NCI-H524 treated with DMSO at 0.1 percent for 48 hours (cell line): Measurements from ENCODE around the gene TRIM41.
"Not testable (repeated sequence)": the region's sequence is repeated elsewhere in the genome, so short reads cannot be mapped to it uniquely, and the experiment has no call there.

ENCODE experiments used
- DNase-seq: peaks from one replicate; lab custom pipeline; 2025; lab: John Stamatoyannopoulos, UW

The TRIM41 gene

DNA sequence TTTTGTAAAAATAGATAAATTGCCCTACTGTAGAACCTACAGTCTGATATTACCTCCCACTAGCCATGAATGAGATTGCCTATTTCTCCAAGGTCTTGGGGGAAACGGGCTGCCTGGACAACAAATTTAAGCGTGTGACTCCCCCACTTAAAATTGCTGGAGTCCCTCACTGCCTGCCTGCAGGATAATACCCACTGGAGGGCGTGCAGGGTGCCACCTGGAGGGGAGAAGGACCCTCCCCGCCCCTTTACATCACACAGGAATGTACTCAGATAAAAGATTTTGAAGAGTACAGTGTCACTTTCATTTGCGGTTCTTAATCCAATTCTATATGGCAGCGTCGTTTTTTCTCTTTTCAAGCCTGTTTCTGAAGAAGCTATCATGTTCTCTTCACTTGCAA lies 11.9 kb upstream of the TRIM41 start:
- no peak for DNase-seq

DNA sequence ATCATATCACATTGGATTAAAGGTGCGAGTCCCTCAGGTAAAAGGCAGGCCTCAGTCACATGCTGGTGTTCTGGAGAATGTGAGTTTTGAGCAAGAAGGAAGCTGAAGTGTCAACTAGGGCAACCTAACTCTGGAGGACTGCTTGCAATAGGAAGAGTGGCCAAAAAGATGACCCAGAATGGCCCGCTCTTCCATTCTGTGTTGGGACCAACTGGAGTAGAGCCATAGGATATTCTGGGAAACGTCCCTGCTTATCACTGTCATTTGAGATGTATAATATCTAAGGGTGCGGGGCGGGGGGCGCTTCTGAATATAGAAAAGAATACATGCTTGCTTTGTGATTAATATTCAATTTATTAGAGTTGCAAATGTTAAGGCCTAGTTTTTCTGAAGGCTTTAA lies 11.0 kb upstream of the TRIM41 start:
- DNase-seq: no peak

DNA sequence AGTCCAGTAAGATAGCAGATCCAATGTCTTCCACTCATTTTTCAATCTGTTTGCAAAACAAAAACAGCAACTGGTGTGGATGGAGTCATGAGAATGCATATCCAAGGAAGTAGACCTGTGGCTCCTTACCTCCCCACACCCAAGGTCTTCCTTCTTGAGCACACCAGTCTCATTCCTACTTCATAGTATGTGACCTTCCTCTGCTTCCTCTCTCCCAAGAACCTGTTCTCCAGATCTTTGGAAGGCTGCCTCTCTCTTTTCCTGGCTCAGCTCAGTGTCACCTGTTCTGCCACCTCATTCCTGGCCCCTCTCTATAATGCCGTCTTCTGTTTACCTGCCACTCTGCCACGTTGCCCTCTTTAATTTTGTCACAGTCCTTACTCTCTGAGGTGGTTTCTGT lies 10.1 kb upstream of the TRIM41 start:
- DNase-seq: no peak

DNA sequence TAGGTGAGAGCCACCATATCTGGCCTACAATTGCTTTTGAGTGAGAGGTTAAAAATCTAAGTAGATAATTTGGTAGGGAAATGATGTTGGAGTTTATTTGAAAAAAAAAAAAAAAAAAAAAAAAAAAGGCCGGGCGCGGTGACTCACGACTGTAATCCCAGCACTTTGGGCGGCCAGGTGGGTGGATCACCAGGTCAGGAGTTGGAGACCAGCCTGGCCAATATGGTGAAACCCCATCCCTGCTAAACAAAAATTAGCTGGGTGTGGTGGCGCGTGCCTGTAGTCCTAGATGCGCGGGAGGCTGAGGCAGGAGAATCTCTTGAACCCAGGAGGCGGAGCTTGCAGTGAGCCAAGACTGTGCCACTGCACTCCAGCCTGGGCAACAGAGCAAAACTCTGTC lies 8.8 kb upstream of the TRIM41 start:
- not testable (repeated sequence) for DNase-seq

DNA sequence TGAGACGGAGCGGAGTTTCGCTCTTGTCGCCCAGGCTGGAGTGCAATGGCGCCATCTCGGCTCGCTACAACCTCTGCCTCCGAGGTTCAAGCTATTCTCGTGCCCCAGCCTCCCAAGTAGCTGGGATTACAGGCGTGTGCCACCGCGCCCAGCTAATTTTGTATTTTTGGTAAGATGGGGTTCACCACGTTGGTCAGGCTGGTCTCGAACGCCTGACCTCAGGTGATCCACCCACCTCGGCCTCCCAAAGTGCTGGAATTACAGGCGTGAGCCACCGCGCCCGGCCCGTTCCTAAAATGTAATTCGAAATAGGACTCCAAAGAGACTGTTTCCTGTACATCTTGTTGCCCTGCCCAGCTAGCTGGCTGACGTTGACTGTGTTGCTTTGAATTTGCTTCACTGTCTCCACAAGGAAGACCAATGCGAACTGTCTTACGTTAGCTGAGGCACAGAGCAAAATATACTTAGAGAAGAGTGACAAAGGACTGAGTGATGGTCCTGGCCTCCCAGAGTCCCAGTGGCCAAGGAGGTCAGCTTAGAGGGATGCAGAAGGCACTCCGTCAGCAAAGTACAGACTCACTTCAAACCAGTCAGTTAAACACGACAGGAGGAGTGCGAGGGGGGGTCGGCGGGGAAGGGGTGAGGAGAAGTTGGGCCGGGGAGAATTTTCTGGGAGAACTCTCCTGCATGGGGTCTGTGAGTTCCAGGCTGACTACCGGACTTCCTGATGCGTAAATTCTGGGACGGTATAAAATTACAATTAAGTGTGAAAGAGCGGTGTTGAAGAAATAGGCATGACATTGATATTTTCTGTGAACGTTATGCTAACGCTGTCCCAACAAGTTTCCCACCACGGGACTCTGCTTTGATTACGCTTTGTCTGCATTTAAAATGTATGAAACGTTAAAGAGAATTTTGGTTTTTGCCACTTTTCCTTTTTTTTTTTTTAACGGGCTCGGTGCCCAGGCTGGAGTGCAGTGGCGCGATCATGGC lies 6.8 kb upstream of the TRIM41 start:
- DNase-seq: no peak

DNA sequence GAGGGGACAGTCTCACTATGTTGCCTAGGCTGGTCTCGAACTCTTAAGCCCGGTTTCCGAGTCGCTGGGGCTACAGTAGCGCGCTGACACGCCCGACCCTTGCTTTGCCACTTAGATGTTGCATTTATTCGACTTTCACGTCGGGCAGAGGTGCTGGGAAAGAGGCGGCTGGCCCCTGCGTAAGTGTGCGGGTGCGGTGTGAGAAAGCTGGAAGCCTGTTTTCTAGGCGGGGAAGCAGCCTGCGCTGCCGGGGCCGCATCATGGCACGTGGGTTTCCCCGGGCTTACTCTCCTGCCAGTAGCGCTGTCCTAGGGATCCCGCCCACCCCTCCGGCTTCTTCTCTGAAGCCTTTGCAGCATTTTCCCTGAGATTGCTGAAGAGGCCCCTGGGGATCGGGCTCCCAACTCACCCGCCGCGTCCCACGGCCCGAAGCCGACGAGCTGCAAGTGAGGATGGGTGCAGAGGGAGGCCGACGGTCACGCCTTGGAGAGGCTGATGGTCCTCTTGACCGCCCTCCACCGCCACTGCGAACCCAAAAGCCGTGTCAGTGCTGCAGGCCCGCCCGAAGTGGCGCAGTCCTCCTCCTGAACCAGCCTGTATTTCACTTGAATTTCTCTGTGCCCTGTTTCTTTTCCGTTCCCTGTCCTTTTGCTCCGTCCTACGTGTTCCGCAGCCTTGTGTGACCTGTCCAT lies 5.8 kb upstream of the TRIM41 start:
- no peak for DNase-seq

DNA sequence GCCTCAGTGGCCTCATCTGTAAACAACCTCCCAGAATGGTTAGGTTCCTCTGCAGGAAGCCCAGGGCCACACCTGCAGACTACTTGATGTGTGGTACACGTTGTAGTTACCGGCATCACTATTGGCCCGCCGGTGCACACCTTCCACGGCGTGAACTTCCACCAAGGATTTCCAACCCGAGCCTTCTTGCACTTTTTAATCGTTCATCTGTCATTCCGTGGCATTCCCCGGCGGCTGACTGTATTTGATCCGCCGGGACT lies 5.3 kb upstream of the TRIM41 start:
- DNase-seq: no peak

DNA sequence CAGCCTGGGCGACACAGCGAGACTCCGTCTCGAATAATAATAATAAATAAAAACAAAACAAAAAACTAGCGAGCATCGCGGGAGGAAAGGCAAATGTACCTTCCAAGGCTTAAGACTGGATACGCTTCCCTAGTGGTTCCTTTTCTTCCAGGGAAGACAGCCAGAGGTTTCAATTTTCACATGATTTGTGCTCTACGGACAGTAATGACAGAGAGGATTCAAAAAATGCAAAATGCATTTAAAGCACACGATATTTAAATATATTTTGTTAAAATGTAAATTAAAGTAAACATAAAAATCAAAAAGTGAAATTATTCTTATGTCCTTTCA lies 4.3 kb upstream of the TRIM41 start:
- no peak for DNase-seq

DNA sequence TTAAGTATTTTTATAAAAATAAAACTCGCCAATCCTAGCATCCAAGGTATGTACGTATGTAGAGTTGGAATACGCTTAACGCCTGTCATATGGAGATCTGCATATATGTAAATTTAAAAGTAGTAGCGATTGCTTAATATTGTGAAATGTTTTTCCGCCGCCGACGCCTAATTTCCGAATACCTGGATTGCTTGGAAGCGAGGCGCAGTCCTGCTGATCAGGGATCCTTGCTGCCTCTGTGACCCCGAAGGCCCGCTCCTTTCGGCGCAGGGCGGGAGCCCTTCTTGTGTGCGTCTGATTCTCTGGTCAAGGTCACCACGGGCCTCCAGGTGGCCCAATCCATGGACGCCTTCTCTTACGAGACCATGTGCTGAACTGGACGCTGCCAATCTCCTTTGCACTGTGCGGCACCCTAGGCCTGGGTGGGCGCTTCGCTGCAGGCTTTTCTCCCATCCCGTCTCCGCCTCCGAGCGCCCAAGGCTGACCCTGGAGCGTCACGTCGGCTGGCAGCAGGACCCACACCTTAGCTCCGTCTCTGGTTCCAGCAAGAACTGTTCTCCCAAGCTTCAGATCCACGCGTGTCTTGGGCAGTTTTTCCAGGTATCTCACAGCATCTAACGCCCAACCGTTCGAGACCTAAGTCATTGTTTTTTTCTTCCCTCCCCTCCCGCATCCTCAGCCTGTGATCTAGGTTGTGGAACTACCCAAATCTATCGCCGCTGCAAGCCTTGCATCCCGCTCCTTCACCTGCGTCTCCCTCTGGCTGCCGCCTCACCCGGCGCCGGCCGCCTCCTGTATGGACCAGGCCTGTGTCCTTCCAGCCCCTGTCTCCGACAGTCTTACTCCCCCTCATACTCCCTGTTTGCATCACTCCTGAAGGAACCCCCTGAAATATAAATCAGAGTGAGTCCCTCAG lies 3.6 kb upstream of the TRIM41 start:
- DNase-seq: no peak

DNA sequence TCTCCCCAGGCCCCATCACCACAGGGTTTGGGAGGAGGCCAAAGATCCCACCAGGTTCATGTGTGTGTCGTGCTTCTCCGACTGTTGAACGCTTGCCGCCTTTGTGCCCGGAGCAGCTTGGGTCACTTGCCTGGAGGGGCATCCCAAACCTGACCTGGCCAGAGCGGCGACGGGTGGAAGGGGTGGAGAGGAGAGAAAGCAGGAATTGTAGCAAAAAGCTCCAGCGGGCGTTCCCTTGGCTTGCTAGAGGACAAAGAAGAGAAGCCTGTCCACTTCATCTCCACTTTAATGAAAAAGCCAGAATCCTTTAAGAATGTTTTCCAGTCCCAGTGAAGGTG lies 2.9 kb upstream of the TRIM41 start:
- DNase-seq: no peak

DNA sequence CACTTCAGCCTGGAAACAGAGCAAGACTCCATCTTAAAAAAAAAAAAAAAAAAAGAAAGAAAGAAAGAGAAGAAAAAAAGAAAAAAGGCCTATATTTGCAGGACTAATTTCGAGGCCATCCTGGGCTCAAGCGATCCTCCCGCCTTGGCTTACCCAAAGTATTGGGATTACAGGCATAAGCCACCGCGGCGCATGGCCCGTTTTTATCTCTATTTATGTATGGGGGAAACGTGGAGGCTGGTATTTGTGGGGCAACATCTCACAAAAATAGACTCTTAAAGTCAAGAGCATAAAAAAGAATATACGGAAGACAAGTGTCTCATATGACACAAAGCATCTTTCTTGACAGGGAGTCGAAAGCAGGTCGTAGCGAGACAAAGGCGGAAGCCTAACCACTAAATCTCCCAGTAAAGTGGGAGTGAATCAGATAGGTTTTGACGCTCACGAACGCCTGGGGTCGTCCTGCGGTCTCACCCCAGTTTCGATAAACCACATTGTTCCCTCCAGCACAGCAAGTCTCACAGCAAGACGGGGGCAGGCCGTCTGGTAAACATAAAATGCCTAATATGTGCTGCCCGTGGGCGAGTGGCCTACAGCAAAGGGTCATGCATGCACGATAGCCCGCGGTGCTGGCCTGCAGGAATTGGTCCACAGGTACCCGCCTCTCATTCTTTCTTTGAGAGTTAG lies 1.8 kb upstream of the TRIM41 start:
- no peak for DNase-seq

DNA sequence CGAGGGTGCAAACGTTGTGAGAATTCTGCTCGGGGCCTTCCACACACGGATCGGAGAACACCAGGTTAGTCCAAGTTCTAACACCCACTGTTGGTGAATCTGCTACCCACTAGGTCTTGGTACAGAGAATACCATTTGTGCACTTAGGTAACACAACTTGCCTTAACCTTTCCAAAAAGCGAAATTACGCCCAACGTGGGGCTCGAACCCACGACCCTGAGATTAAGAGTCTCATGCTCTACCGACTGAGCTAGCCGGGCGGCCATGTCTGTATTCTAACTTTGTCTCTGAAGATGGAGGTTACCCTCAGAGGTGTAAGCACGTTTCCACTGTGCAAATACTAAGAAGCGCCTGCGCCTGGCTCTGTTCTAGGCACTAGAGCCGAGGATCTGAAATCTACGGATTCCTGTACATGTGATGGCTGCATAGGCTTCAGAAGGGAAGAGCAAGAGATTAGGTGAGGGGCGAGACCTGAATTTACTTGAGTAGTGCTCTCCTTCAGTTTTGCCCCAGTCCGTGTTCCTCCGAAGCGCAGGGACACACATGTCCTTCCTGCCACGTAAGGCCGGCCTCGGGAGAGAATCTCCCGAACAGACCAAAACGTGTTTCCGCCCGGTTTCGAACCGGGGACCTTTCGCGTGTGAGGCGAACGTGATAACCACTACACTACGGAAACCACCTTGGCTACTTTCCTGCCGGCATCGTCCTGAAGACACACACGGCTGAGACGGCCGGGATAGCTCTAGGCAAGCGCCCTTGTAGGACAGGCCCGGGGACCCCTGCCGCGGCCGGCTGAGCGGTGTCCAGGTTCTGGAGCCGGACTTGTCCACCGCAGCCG lies 1.1 kb upstream of the TRIM41 start:
- DNase-seq: no peak

DNA sequence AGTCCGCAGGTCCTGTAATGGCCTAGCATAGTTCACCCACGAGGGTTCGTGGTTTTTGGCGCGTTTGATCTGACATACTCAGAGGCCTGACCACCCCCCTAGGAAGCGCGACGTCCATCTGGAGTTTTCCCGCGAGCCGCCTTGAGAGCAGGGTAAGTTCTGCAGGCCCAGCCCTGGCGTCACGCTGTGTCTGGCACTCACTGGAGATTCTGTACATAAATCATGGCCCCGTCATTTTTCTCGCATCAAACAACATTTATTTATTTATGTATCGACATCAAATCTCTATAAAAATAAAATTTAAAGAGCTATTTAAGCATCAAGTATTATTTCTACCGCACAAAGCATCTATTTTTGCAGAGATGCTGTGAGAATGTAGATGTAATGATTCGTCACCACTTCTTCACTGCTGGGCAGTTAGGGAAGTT lies 437 bp upstream of the TRIM41 start:
- no peak for DNase-seq

DNA sequence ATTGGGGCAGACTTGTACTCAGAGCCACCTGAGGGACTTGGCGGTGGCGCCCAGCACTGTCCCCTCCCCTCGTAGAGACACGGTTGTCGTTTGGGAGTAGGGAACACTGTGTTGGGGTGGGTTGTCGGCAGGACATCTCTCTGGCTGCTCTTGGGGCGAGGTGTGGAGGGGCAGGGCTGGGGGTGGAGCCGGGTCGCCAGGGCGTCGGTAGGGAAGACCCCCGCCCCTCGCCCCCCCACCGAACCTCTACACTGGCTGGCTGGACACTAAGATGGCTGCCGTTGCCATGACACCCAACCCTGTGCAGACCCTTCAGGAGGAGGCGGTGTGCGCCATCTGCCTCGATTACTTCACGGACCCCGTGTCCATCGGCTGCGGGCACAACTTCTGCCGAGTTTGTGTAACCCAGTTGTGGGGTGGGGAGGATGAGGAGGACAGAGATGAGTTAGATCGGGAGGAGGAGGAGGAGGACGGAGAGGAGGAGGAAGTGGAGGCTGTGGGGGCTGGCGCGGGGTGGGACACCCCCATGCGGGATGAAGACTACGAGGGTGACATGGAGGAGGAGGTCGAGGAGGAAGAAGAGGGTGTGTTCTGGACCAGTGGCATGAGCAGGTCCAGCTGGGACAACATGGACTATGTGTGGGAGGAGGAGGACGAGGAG lies 778 bp downstream of the TRIM41 start:
- DNase-seq: no peak

DNA sequence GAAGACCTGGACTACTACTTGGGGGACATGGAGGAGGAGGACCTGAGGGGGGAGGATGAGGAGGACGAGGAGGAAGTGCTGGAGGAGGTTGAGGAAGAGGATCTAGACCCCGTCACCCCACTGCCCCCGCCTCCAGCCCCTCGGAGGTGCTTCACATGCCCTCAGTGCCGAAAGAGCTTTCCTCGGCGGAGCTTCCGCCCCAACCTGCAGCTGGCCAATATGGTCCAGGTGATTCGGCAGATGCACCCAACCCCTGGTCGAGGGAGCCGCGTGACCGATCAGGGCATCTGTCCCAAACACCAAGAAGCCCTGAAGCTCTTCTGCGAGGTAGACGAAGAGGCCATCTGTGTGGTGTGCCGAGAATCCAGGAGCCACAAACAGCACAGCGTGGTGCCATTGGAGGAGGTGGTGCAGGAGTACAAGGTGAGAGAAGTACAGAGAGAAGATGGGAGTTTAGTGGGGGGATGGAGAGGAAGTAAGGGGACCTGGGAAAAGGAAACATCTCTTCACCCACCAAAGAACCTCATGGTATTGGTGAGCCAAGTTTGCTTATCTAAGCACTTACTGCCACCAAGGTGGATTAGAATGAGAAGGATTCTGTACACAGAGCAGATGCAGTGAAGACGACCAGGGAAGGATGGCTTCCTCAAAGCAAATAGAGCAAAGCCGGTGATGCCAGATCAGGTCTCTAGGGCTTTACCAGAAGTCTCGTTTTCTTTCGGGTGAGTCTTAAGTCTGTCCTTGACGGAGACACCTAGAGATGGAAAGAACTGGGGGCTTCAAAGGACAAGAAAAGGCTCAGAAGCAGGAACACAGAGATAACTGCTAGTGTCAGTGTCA lies 1.5 kb downstream of the TRIM41 start:
- DNase-seq: no peak

DNA sequence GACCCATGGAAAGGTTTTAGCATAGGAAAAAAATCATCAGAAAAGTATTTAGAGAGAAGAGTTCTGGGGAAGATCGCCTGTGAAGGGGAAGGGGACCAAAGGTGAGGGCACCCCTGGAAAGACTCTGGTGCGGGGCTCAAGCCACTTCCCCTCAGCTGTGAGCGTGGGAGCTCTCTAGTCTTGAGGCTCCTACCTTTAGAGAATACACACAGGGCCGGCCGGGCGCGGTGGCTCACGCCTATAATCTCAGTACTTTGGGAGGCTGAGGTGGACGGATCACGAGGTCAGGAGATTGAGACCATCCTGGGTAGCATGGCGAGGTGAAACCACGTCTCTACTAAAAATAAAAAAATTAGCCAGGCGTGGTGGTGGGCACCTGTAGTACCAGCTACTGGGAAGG lies 6.9 kb downstream of the TRIM41 start:
- DNase-seq: no peak

DNA sequence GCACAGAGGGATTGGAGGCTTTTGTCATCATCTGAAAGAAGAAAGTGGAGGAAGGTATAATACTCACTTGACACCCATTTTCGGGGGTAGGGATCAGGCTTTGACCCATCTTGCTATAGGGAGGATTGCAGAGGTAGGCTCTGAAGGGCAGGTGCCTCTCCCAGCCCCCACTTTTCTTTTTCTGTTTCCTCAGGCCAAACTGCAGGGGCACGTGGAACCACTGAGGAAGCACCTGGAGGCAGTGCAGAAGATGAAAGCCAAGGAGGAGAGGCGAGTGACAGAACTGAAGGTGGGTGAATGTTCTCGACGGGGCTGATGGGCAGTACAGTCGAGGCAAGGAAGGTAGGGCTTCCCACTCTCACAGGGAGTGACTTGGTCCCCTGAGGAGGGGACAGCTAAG lies 7.5 kb downstream of the TRIM41 start:
- DNase-seq: no peak

DNA sequence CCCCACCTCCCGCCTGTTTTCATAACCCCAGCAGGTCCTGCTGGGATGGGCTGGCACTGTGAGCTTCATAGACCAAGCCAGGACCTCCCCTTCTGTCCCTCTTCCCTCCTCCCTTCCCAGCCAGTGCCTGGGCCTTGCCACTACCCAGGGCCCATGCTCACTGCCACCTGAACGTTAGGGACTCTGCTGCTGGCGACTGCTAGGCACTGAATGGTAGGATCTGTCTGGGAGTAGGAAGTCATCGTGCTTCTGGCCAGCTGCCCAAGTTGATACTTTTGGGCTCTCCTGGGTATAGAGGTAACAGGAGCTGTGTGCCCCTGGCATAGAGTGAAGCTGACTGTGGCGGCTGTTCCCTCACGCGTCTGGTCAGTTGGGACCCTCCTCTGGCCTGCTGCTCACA lies 8.4 kb downstream of the TRIM41 start:
- DNase-seq: no peak

DNA sequence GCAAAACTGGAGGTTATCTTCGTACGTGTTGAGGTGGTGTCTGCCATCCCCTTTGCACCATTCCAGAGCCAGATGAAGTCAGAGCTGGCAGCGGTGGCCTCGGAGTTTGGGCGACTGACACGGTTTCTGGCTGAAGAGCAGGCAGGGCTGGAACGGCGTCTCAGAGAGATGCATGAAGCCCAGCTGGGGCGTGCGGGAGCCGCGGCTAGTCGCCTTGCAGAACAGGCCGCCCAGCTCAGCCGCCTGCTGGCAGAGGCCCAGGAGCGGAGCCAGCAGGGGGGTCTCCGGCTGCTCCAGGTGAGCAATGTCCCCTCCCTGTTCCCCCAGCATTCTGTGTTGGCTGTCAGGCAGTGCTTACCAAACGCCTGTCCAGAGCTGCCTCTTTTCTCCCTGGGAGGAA lies 9.5 kb downstream of the TRIM41 start:
- DNase-seq: no peak
